Psoas muscle (tissue), 8 donors: ENCODE data around the gene GSE1. TPM values are rescaled to one million over a fixed set of nuclear protein-coding genes. Genes with fewer than 3 reads are reported as not detected.
A peak's percentile ranks its signal among the peaks of the same experiment; 100 is the strongest.

ENCODE experiments used
- ATAC-seq, 4 donors: fragments of 200-7000 bp; cut with Tn5 transposase; one replicate each; pipeline ENCODE4 v1.9.1; 2020; ENCODE audit warnings: moderate library complexity in 3 of 4, mild to moderate bottlenecking in 2 of 4
- DNase-seq, 2 donors: peaks; one replicate each; pipeline ENCODE4 v3.0.0-alpha.2; 2020
- H3K27ac ChIP-seq: fragments of 200-600 bp; one replicate; pipeline ENCODE4 v1.8.0; 2022
- H3K27me3 ChIP-seq, 3 donors: fragments of 200-600 bp in 1 of 3; one replicate each; pipeline versions ENCODE4 v1.6.1 to v1.8.0; 2013 to 2022; ENCODE audit warnings: low read length in 2 of 3, mild to moderate bottlenecking in 2 of 3, moderate library complexity in 1 of 3; ENCODE audit not compliant: insufficient read depth in 3 of 3
- H3K36me3 ChIP-seq, 2 donors: fragments of 200-600 bp in 1 of 2; one replicate each; pipeline versions ENCODE4 v1.6.1 to v1.8.0; 2013 to 2022; ENCODE audit warnings: low read depth in 1 of 2, mild to moderate bottlenecking in 1 of 2, moderate library complexity in 1 of 2; ENCODE audit not compliant: insufficient read depth in 1 of 2
- H3K4me1 ChIP-seq: fragments of 200-600 bp; one replicate; pipeline ENCODE4 v1.8.0; 2022
- H3K4me3 ChIP-seq: fragments of 200-600 bp; one replicate; pipeline ENCODE4 v1.8.0; 2022; ENCODE audit warnings: mild to moderate bottlenecking
- H3K9me3 ChIP-seq: fragments of 200-600 bp; one replicate; pipeline ENCODE4 v1.8.0; 2022
- CTCF ChIP-seq: fragments of 200-600 bp; IDR thresholded peaks from one replicate; pipeline ENCODE4 v1.8.0; 2022; ENCODE audit warnings: antibody characterized with exemption
- WGBS, 3 donors: extraction: QIAGEN DNeasy Blood & Tissue Kit; methylation state at CpG; one replicate each; pipeline versions ENCODE4 v1.1.6 to v1.1.7; 2013; 5-methylcytosine and 5-hydroxymethylcytosine counted together
- intact Hi-C, 2 donors: fragments of 100-400 bp; cut with DNase I; formaldehyde crosslinking; loops; one replicate each; pipeline versions ENCODE4 v1.11.0 to v1.14.2; 2022
- polyA plus RNA-seq, 3 donors: library from polyadenylated mRNA; stranded (reverse); fragments of 200-250 nt; gene quantifications; one replicate each; pipeline ENCODE4 v1.2.3, GENCODE V29; 2013
- total RNA-seq, 4 donors: library from RNA; stranded (reverse); fragmentation: NEBNext Ultra II Directional in 2 of 4; extraction: Animal tissue kit (Norgen Biotek cat#: 25700) in 2 of 4; gene quantifications; one replicate each; pipeline versions ENCODE4 v1.2.1 to v1.2.4, GENCODE V29; 2021 to 2023
- donor health status: healthy with polysubstance abuse.
- donor health status: DM: no; HTN: no; CAD: no; lungs with moderate emphysema.
- donor health status: Bipolar disorder and iron deficiency.
- donor health status: healthy.
- donor health status: DM: yes; HTN: yes; CAD: no.
- donor health status: DM: no; HTN: no; CAD: no.
- donor health status: DM: no; HTN: no; CAD: no.
- donor health status: DM: yes; HTN: yes; CAD: no.

GSE1 gene
- total and polyA plus RNA-seq, 7 donors = 10.8 to 90.5 (median 47.0) TPM

- Histone ChIP-seq H3K9me3 (no peaks in the 10 kb centered on the region), H3K4me3 (no peak overlapping the region), H3K4me1 (peaks cover 11% of the 10 kb centered on the region), H3K36me3 (peaks cover 0 to 5% of the 10 kb centered on the region in 2 donors), H3K27ac (no peak overlapping the region), H3K27me3 (no peaks in the 10 kb centered on the region)
- no peak for TF ChIP-seq CTCF
- no peak for DNase-seq
- intact Hi-C loops = no loop called here
- peak in 1 of 4 donors; percentile 41 for ATAC-seq
Observed at GRCh38 chr16:85683363-85683762, 70.2 kb downstream of the GSE1 start.

- WGBS, 3 donors = 88 to 98% (median 98%) methylated on average over 2 of the region's 2 CpGs
- ATAC-seq (no peak), DNase-seq (no peak)
- H3K27ac ChIP-seq = no peak overlapping the region
- no peaks in the 10 kb centered on the region for H3K9me3 ChIP-seq
- peaks cover 11% of the 10 kb centered on the region for H3K4me1 ChIP-seq
- H3K36me3 ChIP-seq = no peaks in the 10 kb centered on the region
- intact Hi-C loops = no loop called here
- no peaks in the 10 kb centered on the region for H3K27me3 ChIP-seq
- TF ChIP-seq CTCF = no peak
- no peak overlapping the region for H3K4me3 ChIP-seq
Observed at GRCh38 chr16:85685251-85685650, 72.1 kb downstream of the GSE1 start.

GRCh38 chr16:85686912-85687591, 73.9 kb downstream of the GSE1 start:
- H3K27ac ChIP-seq = no peak overlapping the region
- H3K27me3 ChIP-seq = no peaks in the 10 kb centered on the region
- ATAC-seq = no peak
- no peak for DNase-seq
- intact Hi-C loops = no loop called here
- 90 to 91% (median 90%) methylated on average over 15 of the region's 15 CpGs for WGBS, 3 donors
- peaks cover 11% of the 10 kb centered on the region for H3K4me1 ChIP-seq
- H3K36me3 ChIP-seq = no peaks in the 10 kb centered on the region
- no peaks in the 10 kb centered on the region for H3K9me3 ChIP-seq
- H3K4me3 ChIP-seq = no peak overlapping the region
- no peak for TF ChIP-seq CTCF

GRCh38 chr16:85687651-85688471, 74.7 kb downstream of the GSE1 start:
- 74 to 78% (median 77%) methylated on average over 49 of the region's 49 CpGs for WGBS, 3 donors
- no peaks in the 10 kb centered on the region for H3K27me3 ChIP-seq
- no peak for TF ChIP-seq CTCF
- ATAC-seq (no peak), DNase-seq (no peak)
- no peaks in the 10 kb centered on the region for H3K9me3 ChIP-seq
- intact Hi-C loops = no loop called here
- H3K4me3 ChIP-seq = peak overlapping the region; percentile 80
- peaks cover 5% of the 10 kb centered on the region for H3K4me1 ChIP-seq
- H3K27ac ChIP-seq = no peak overlapping the region
- no peaks in the 10 kb centered on the region for H3K36me3 ChIP-seq
